HL-60 (cell line): ENCODE results near the gene TNFRSF8.

Experiments used
- CTCF ChIP-seq: IDR thresholded peaks from one replicate; pipeline ENCODE4 v1.5.1; 2011; ENCODE audit warnings: low read length, control low read depth, inconsistent platforms; ENCODE audit not compliant: insufficient read depth
- TF ChIP-seq, protein P1 (sequence below): IDR thresholded peaks from 2 replicates; pipeline ENCODE4 v1.6.1; 2012; ENCODE audit warnings: low read depth; ENCODE audit not compliant: insufficient replicate concordance

GRCh38 chr1:12148958-12149790, 86.1 kb downstream of the TNFRSF8 start:
- TF ChIP-seq CTCF = no peak
- TF ChIP-seq, protein P1, sequence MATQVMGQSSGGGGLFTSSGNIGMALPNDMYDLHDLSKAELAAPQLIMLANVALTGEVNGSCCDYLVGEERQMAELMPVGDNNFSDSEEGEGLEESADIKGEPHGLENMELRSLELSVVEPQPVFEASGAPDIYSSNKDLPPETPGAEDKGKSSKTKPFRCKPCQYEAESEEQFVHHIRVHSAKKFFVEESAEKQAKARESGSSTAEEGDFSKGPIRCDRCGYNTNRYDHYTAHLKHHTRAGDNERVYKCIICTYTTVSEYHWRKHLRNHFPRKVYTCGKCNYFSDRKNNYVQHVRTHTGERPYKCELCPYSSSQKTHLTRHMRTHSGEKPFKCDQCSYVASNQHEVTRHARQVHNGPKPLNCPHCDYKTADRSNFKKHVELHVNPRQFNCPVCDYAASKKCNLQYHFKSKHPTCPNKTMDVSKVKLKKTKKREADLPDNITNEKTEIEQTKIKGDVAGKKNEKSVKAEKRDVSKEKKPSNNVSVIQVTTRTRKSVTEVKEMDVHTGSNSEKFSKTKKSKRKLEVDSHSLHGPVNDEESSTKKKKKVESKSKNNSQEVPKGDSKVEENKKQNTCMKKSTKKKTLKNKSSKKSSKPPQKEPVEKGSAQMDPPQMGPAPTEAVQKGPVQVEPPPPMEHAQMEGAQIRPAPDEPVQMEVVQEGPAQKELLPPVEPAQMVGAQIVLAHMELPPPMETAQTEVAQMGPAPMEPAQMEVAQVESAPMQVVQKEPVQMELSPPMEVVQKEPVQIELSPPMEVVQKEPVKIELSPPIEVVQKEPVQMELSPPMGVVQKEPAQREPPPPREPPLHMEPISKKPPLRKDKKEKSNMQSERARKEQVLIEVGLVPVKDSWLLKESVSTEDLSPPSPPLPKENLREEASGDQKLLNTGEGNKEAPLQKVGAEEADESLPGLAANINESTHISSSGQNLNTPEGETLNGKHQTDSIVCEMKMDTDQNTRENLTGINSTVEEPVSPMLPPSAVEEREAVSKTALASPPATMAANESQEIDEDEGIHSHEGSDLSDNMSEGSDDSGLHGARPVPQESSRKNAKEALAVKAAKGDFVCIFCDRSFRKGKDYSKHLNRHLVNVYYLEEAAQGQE = no peak
